ENCODE measurements around the gene CLEC14A. TPM values are rescaled to one million over a fixed set of nuclear protein-coding genes. Genes with fewer than 3 reads are reported as not detected.

CLEC14A gene
- polyA plus RNA-seq, 4 donors = 0.45 to 47.7 (median 2.9) TPM

- WGBS, 3 donors = 10 to 41% (median 18%) methylated on average over 2 of the region's 2 CpGs
These were observed 30.1 kb upstream of the CLEC14A start for GRCh38 chr14:38285962-38286361.

GRCh38 chr14:38282936-38283335 is 27.0 kb upstream of the CLEC14A start:
- no peak for FAIRE-seq

More at GRCh38 chr14:38285962-38286361, 30.1 kb upstream of the CLEC14A start:
- Histone ChIP-seq H3K36me3 (ENCODE audit: control insufficient read depth in 3 of 3, insufficient read depth in 2 of 3, low read depth in 1 of 3, low read length in 3 of 3) (no peaks in the 10 kb centered on the region), H3K27ac (ENCODE audit: low read depth in 1 of 3, low read length in 2 of 3) (no peak overlapping the region), H3K4me1 (ENCODE audit: control insufficient read depth in 3 of 3, insufficient read depth in 2 of 3, low read depth in 1 of 3, low read length in 2 of 3) (no peaks in the 10 kb centered on the region), H3K4me3 (ENCODE audit: low read depth in 1 of 3, low read length in 3 of 3) (no peak overlapping the region), H3K27me3 (ENCODE audit: control insufficient read depth in 3 of 3, insufficient read depth in 3 of 3, low read length in 3 of 3) (no peaks in the 10 kb centered on the region), H3K9me3 (ENCODE audit: control insufficient read depth in 2 of 2, insufficient read depth in 1 of 2, low read depth in 1 of 2, low read length in 1 of 2) (no peaks in the 10 kb centered on the region)
- DNase-seq (no peak), FAIRE-seq (no peak)

GRCh38 chr14:38280081-38280480 is 24.2 kb upstream of the CLEC14A start:
- peak; percentile 41 for FAIRE-seq
- DNase-seq = no peak
- Histone ChIP-seq H3K27ac (ENCODE audit: low read depth in 1 of 3, low read length in 2 of 3) (no peak overlapping the region), H3K4me1 (ENCODE audit: control insufficient read depth in 3 of 3, insufficient read depth in 2 of 3, low read depth in 1 of 3, low read length in 2 of 3) (no peaks in the 10 kb centered on the region), H3K36me3 (ENCODE audit: control insufficient read depth in 3 of 3, insufficient read depth in 2 of 3, low read depth in 1 of 3, low read length in 3 of 3) (no peaks in the 10 kb centered on the region), H3K27me3 (ENCODE audit: control insufficient read depth in 3 of 3, insufficient read depth in 3 of 3, low read length in 3 of 3) (peaks cover 0 to 2% (median 0%) of the 10 kb centered on the region in 3 donors), H3K4me3 (ENCODE audit: low read depth in 1 of 3, low read length in 3 of 3) (no peak overlapping the region), H3K9me3 (ENCODE audit: control insufficient read depth in 2 of 2, insufficient read depth in 1 of 2, low read depth in 1 of 2, low read length in 1 of 2) (no peaks in the 10 kb centered on the region)
- 45 to 68% (median 61%) methylated on average over 2 of the region's 2 CpGs for WGBS, 3 donors

More at GRCh38 chr14:38282936-38283335, 27.0 kb upstream of the CLEC14A start:
- Histone ChIP-seq H3K9me3 (ENCODE audit: control insufficient read depth in 2 of 2, insufficient read depth in 1 of 2, low read depth in 1 of 2, low read length in 1 of 2) (no peaks in the 10 kb centered on the region), H3K4me1 (ENCODE audit: control insufficient read depth in 3 of 3, insufficient read depth in 2 of 3, low read depth in 1 of 3, low read length in 2 of 3) (no peaks in the 10 kb centered on the region), H3K27ac (ENCODE audit: low read depth in 1 of 3, low read length in 2 of 3) (no peak overlapping the region), H3K4me3 (ENCODE audit: low read depth in 1 of 3, low read length in 3 of 3) (no peak overlapping the region), H3K36me3 (ENCODE audit: control insufficient read depth in 3 of 3, insufficient read depth in 2 of 3, low read depth in 1 of 3, low read length in 3 of 3) (no peaks in the 10 kb centered on the region), H3K27me3 (ENCODE audit: control insufficient read depth in 3 of 3, insufficient read depth in 3 of 3, low read length in 3 of 3) (no peaks in the 10 kb centered on the region)
- no peak for DNase-seq

- H3K4me3 ChIP-seq (ENCODE audit: low read depth in 1 of 3, low read length in 3 of 3) = no peak overlapping the region
- H3K9me3 ChIP-seq (ENCODE audit: control insufficient read depth in 2 of 2, insufficient read depth in 1 of 2, low read depth in 1 of 2, low read length in 1 of 2) = no peaks in the 10 kb centered on the region
- FAIRE-seq (no peak), DNase-seq (no peak)
- no peak overlapping the region for H3K27ac ChIP-seq (ENCODE audit: low read depth in 1 of 3, low read length in 2 of 3)
- H3K36me3 ChIP-seq (ENCODE audit: control insufficient read depth in 3 of 3, insufficient read depth in 2 of 3, low read depth in 1 of 3, low read length in 3 of 3) = no peaks in the 10 kb centered on the region
- no peaks in the 10 kb centered on the region for H3K4me1 ChIP-seq (ENCODE audit: control insufficient read depth in 3 of 3, insufficient read depth in 2 of 3, low read depth in 1 of 3, low read length in 2 of 3)
- WGBS, 3 donors = 88 to 93% (median 90%) methylated on average over 1 of the region's 1 CpG
- peaks cover 0 to 2% (median 0%) of the 10 kb centered on the region in 3 donors for H3K27me3 ChIP-seq (ENCODE audit: control insufficient read depth in 3 of 3, insufficient read depth in 3 of 3, low read length in 3 of 3)
These were observed 23.7 kb upstream of the CLEC14A start for GRCh38 chr14:38279572-38279971.

GRCh38 chr14:38278035-38278434 is 22.1 kb upstream of the CLEC14A start:
- H3K4me3 ChIP-seq (ENCODE audit: low read depth in 1 of 3, low read length in 3 of 3) = no peak overlapping the region
- no peak overlapping the region for H3K27ac ChIP-seq (ENCODE audit: low read depth in 1 of 3, low read length in 2 of 3)
- DNase-seq = no peak
- no peak for FAIRE-seq
- WGBS, 3 donors = 42 to 71% (median 43%) methylated on average over 1 of the region's 1 CpG
- no peaks in the 10 kb centered on the region for H3K9me3 ChIP-seq (ENCODE audit: control insufficient read depth in 2 of 2, insufficient read depth in 1 of 2, low read depth in 1 of 2, low read length in 1 of 2)
- H3K36me3 ChIP-seq (ENCODE audit: control insufficient read depth in 3 of 3, insufficient read depth in 2 of 3, low read depth in 1 of 3, low read length in 3 of 3) = no peaks in the 10 kb centered on the region
- peaks cover 0 to 2% (median 0%) of the 10 kb centered on the region in 3 donors for H3K27me3 ChIP-seq (ENCODE audit: control insufficient read depth in 3 of 3, insufficient read depth in 3 of 3, low read length in 3 of 3)
- H3K4me1 ChIP-seq (ENCODE audit: control insufficient read depth in 3 of 3, insufficient read depth in 2 of 3, low read depth in 1 of 3, low read length in 2 of 3) = no peaks in the 10 kb centered on the region

- Histone ChIP-seq H3K27ac (ENCODE audit: low read depth in 1 of 3, low read length in 2 of 3) (no peak overlapping the region), H3K36me3 (ENCODE audit: control insufficient read depth in 3 of 3, insufficient read depth in 2 of 3, low read depth in 1 of 3, low read length in 3 of 3) (no peaks in the 10 kb centered on the region), H3K27me3 (ENCODE audit: control insufficient read depth in 3 of 3, insufficient read depth in 3 of 3, low read length in 3 of 3) (peaks cover 0 to 4% (median 2%) of the 10 kb centered on the region in 3 donors), H3K9me3 (ENCODE audit: control insufficient read depth in 2 of 2, insufficient read depth in 1 of 2, low read depth in 1 of 2, low read length in 1 of 2) (no peaks in the 10 kb centered on the region), H3K4me3 (ENCODE audit: low read depth in 1 of 3, low read length in 3 of 3) (no peak overlapping the region), H3K4me1 (ENCODE audit: control insufficient read depth in 3 of 3, insufficient read depth in 2 of 3, low read depth in 1 of 3, low read length in 2 of 3) (no peaks in the 10 kb centered on the region)
- DNase-seq (no peak), FAIRE-seq (no peak)
- WGBS, 3 donors = 50 to 79% (median 69%) methylated on average over 4 of the region's 4 CpGs
These were observed 7.0 kb upstream of the CLEC14A start for GRCh38 chr14:38262844-38263243.

- H3K36me3 ChIP-seq (ENCODE audit: control insufficient read depth in 3 of 3, insufficient read depth in 2 of 3, low read depth in 1 of 3, low read length in 3 of 3) = no peaks in the 10 kb centered on the region
- H3K4me1 ChIP-seq (ENCODE audit: control insufficient read depth in 3 of 3, insufficient read depth in 2 of 3, low read depth in 1 of 3, low read length in 2 of 3) = no peaks in the 10 kb centered on the region
- no peak overlapping the region for H3K27ac ChIP-seq (ENCODE audit: low read depth in 1 of 3, low read length in 2 of 3)
- FAIRE-seq (peak; percentile 23), DNase-seq (no peak)
- no peaks in the 10 kb centered on the region for H3K9me3 ChIP-seq (ENCODE audit: control insufficient read depth in 2 of 2, insufficient read depth in 1 of 2, low read depth in 1 of 2, low read length in 1 of 2)
- WGBS, 3 donors = 76 to 88% (median 86%) methylated on average over 1 of the region's 1 CpG
- H3K4me3 ChIP-seq (ENCODE audit: low read depth in 1 of 3, low read length in 3 of 3) = no peak overlapping the region
- H3K27me3 ChIP-seq (ENCODE audit: control insufficient read depth in 3 of 3, insufficient read depth in 3 of 3, low read length in 3 of 3) = peaks cover 0 to 4% (median 2%) of the 10 kb centered on the region in 3 donors
These were observed 5.7 kb upstream of the CLEC14A start for GRCh38 chr14:38261620-38262019.

- H3K27me3 ChIP-seq (ENCODE audit: control insufficient read depth in 3 of 3, insufficient read depth in 3 of 3, low read length in 3 of 3) = peaks cover 0 to 33% (median 8%) of the 10 kb centered on the region in 3 donors
- H3K4me3 ChIP-seq (ENCODE audit: low read depth in 1 of 3, low read length in 3 of 3) = no peak overlapping the region
- H3K27ac ChIP-seq (ENCODE audit: low read depth in 1 of 3, low read length in 2 of 3) = no peak overlapping the region
- FAIRE-seq (no peak), DNase-seq (no peak)
- no peaks in the 10 kb centered on the region for H3K36me3 ChIP-seq (ENCODE audit: control insufficient read depth in 3 of 3, insufficient read depth in 2 of 3, low read depth in 1 of 3, low read length in 3 of 3)
- no peaks in the 10 kb centered on the region for H3K4me1 ChIP-seq (ENCODE audit: control insufficient read depth in 3 of 3, insufficient read depth in 2 of 3, low read depth in 1 of 3, low read length in 2 of 3)
- 75 to 80% (median 77%) methylated on average over 2 of the region's 2 CpGs for WGBS, 3 donors
- no peaks in the 10 kb centered on the region for H3K9me3 ChIP-seq (ENCODE audit: control insufficient read depth in 2 of 2, insufficient read depth in 1 of 2, low read depth in 1 of 2, low read length in 1 of 2)
These were observed 1.6 kb upstream of the CLEC14A start for GRCh38 chr14:38257507-38257906.

- Histone ChIP-seq H3K4me1 (ENCODE audit: control insufficient read depth in 3 of 3, insufficient read depth in 2 of 3, low read depth in 1 of 3, low read length in 2 of 3) (no peaks in the 10 kb centered on the region), H3K9me3 (ENCODE audit: control insufficient read depth in 2 of 2, insufficient read depth in 1 of 2, low read depth in 1 of 2, low read length in 1 of 2) (no peaks in the 10 kb centered on the region), H3K27me3 (ENCODE audit: control insufficient read depth in 3 of 3, insufficient read depth in 3 of 3, low read length in 3 of 3) (peaks cover 0 to 33% (median 8%) of the 10 kb centered on the region in 3 donors), H3K4me3 (ENCODE audit: low read depth in 1 of 3, low read length in 3 of 3) (no peak overlapping the region), H3K36me3 (ENCODE audit: control insufficient read depth in 3 of 3, insufficient read depth in 2 of 3, low read depth in 1 of 3, low read length in 3 of 3) (no peaks in the 10 kb centered on the region), H3K27ac (ENCODE audit: low read depth in 1 of 3, low read length in 2 of 3) (peak overlapping the region in 1 of 3 donors; percentile 88)
- WGBS, 3 donors = 35 to 71% (median 58%) methylated on average over 5 of the region's 5 CpGs
- FAIRE-seq = no peak
- no peak for DNase-seq
These were observed 594 bp upstream of the CLEC14A start for GRCh38 chr14:38256533-38256840.
